NCI-H2196 (cell line): ENCODE measurements around the gene HSPG2.

Experiments
- DNase-seq: peaks from one replicate; lab custom pipeline; 2025; ENCODE audit not compliant: unreplicated experiment; lab: John Stamatoyannopoulos, UW

HSPG2 gene

DNA sequence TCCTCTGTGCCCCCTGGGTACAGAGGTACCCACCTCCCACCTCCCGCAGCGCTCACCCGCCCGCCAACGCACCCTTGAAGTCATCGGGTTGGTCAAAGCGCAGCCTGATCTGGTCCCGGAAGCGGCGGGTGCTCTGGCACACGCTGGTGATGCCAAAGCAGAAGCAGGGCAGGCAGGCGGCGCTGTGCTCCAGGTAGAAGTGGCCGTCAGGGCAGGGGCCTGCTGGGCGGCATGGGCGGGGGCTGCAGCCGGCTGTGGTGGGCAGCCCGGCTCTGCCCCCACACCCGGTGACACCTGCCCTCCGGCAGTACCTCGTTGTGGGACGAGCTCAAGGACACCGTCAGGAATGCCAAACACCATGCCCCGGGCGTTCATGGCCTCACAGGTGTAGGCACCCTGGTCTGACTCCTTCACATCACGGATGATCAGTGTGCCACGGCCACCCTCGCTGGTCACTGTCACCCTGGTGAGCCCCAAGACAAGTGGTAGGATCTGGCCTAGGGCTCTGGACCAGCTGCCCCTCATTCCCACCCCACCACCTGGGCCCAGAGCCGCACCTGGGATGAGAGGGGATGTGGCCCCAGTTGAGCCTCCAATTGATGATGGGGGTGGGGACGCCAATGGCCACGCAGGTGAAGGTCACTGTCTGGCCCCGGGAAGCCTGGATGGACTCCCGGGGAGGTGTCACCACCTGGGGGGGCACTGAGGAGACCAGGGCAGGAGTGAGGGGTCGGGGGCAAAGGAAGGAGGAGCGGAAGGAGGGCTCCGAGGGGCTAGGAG lies 52.5 kb downstream of the HSPG2 start:
- DNase-seq: no peak

DNA sequence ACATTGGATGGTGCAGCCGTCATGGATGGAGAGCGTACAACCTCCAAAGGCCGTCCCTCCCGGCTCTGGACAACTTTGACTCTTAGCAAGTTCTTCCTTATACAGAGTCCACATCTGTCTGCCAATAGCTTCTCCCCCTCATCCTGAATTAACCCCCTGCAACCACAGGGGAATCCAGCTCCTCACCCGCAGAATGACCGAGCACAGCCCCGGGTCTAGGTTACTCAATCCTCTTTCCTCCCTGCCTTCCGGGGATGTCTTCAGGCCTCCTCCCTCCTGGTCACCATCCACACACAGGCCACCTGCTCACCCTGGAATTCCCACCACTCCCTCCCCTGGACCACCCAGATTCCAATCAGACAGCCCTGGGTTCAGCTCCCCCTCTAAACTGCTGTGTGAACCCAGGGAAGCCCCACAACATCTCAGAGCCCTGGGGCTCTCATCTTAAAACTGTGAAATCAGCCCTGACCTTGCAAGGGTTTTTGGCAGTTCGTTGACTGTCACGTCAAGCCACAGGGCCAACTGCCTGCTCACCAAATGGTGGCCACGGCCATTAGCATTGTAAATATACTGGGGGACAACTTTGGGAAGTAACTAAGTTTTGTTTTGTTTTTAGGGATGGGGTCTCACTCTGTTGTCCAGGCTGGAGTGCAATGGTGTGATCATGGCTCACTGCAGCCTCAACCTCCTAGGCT lies 54.2 kb downstream of the HSPG2 start:
- DNase-seq: no peak

- DNase-seq: no peak
Observed at GRCh38 chr1:21881250-21881649, 55.9 kb downstream of the HSPG2 start.

DNA sequence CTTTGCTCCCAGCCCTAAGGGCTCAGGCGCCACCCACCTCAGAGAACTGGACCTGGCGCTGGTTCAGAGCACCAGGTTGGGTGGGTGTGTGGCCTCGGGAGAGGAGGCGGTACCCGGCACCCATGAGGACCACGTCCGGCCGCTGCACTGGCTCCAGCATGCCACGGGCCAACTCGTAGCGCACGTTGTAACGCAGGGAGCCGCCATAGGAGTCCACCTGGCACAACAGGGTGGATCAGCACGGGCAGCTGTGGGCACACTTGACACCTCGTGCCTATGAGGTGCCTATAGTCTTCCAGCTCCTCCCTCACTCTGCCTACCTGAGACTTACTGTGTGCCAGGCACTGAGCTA lies 56.5 kb downstream of the HSPG2 start:
- no peak for DNase-seq

GRCh38 chr1:21879928-21880618 lies 57.0 kb downstream of the HSPG2 start:
- no peak for DNase-seq

DNA sequence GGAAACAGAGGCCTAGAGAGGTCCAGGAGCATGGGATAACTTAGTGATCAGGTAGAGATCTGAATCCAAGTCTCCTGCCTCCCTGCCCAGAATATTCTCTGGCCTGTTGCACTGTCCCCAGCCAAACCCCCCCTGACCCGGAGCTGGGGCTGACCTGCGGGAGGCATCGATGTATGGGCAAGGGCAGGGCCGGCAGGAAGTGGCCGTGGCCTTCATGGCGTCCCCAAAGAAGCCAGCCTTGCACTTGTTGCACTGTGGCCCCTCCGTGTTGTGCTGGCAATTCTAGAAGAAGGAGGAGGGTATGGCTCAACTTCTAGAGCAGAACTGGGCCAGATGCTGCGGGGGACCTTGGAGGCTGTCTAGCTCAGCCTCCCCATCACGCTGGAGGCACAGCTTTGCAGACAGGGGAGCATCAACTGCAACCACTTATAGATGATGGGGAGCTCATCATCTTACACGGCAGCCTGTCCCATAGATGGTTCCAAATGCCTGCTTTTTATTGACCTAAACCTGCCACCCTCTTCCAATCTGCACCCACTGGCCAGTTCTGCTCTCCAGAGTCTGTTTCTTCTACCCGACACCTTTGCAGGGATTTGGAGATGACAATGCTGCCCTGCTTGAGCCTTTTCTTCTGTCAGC lies 58.2 kb downstream of the HSPG2 start:
- no peak for DNase-seq

DNA sequence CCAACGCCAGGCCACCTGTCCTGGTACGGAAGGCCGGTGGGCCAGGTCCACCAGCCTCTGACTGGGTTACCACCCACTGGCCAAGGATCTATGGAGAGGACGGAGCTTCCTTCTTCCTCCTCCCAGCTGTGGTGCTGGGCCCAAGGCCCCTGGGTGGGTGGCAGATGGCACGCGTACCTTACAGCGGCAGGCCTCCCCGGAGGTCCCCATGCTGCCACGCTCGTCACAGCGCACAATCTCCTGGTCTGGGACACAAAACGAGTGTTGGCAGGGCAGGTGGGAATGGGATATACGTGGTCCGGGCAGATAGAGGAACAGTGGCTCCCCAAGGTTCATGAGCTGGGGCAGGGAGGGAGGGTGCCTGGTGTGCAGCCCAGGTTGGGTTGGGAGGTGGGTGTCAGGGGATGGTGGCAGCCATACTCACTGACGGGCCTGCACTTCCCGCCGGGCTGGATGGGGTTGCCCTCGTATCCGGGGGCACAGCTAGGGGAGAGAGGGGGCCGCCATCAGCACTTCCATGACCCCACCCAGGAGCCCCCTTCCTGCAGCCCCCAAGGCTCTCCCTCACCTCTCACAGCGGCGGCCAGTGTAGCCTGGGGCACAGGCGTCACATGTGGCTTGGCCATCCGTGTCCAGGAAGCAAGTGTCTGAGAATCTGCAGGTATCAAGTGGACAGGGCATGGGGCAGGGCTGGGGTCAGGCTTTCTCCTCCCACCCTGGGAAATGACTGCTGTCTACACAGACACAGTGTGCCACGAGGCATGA lies 58.9 kb downstream of the HSPG2 start:
- DNase-seq: no peak

DNA sequence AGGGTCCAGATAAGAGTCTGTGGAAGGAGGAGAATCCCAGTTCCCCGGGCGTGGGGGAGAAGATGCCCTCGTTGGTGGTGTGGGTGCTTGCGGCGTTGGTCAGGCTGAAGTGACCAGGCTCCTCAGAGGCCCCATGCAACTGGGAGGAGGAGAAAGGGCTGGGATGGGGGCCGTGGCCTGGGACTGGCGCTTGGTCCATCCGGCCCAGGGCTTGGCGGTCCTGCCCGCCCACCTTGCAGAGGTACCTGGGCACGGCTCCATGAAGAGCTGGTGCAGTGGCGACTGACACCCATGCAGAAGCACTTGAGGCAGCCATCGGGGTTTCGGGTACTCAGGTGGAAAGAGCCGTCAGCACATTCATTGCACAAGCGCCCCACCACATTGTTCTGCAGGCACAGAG lies 60.8 kb downstream of the HSPG2 start:
- DNase-seq: no peak

DNA sequence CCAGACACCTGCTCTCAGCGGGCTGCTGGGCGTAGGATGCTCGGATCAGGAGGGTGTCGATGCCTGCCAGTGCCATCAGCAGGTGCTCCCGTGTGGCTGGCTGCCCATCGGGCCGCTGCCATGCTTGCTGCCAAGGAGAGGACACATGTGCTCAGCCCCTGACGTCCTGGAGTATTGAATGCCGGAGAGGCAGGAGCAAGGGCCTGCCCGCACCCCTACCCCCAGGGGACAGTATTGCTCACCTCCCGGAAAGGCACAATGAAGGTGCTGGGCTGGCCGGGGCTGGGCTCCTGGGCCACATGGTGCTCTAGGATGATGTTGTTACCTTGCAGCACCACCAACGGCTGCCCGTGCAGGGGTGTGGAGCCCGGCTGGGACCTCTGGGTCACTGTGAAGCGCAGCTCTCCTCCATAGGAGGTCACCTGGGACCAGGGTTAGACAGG lies 61.5 kb downstream of the HSPG2 start:
- DNase-seq: peak; percentile 91

GRCh38 chr1:21874778-21875547 lies 62.1 kb downstream of the HSPG2 start:
- no peak for DNase-seq

DNA sequence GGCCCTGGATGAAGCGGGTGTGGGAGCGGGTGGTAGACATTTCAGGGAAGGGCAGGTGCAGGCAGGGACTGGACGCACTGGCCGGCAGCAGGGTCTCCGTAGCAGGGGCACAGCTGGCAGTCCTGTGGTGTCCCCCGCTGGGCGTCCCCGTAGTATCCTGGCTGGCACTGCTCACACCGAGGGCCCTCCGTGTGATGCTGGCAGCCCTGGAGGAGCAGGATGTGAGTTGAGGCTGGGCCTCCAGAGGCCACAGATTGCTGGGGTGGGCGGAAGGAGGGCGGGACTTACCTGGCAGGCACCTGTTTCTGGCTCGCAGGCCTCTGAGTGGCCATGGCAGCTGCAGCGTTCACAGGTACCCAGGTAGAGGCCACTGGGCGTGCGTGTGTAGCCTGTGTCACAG lies 62.8 kb downstream of the HSPG2 start:
- no peak for DNase-seq

DNA sequence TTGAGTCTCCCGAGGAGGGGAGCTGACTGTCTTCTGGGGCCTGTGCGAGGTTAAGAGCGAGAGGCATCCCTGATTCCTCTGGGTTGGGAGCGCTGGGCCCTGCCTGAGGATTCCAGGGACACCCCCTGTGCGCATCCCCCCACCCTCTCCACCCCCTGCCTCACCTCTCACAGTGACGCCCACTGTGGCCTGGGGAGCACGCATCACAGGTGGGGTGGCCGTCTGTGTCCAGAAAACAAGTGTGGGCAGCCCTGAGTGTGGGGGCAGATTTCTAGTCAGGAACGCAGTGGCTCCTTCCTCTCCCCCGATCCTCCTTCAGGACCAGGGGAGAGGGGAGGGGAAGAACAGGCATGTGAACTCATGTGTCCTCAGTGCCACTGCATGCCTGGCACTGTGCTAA lies 63.3 kb downstream of the HSPG2 start:
- no peak for DNase-seq

GRCh38 chr1:21873174-21873573 lies 63.9 kb downstream of the HSPG2 start:
- peak; percentile 17 for DNase-seq

DNA sequence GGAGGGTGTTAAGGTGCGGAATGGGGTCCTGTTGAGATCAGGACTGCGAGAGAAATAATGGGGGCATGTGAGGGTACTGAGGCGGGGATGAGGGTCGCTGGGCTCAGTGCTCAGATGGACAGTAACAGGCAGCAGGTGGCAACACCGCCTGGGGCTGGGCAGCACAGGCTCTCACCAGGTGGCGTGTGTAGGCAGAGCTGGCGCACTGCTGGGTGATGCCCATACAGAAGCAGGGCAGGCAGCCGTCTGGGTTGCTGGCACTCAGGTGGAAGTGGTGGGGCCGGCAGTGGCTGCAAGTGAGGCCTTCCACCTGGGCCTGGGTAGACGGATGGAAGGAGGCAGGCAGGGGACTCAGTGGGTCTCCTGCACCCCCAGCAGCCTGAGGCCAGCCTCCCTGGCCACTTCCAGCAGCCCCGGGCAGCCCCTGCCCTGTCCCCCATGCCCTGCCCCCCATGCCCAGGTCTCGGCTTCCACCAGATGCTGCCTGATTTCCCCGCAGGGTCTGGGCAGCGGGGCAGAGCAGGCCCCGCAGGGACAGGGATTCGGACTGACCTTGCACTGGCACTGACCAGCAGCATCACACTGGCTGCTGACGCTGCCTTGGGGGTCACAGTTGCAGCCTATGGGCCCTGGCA lies 64.5 kb downstream of the HSPG2 start:
- peak; percentile 46 for DNase-seq

DNA sequence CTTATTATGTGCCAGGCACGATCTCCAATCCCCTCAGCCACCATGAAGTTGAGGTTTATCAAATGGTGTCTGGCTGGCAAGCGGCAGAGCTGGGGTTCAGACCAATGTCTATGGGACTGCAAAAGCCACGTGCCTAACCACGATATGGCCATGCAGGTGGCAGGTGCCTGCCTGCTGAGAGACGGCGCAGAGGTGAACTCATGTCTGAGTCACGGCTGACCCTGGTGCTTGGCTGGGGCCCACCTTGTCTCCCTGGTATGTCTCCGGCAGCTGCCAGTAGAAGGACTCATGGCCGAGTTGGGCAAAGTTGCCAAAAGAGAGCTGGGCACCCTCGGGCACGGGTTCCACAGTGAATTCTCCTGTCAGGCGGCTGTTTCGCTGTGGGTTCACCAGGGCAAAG lies 65.2 kb downstream of the HSPG2 start:
- DNase-seq: no peak

- no peak for DNase-seq
Observed at GRCh38 chr1:21870611-21871010, 66.5 kb downstream of the HSPG2 start.

- peak; percentile 84 for DNase-seq
Observed at GRCh38 chr1:21869620-21870121, 67.4 kb downstream of the HSPG2 start.

- DNase-seq: no peak
Observed at GRCh38 chr1:21868941-21869454, 68.1 kb downstream of the HSPG2 start.

DNA sequence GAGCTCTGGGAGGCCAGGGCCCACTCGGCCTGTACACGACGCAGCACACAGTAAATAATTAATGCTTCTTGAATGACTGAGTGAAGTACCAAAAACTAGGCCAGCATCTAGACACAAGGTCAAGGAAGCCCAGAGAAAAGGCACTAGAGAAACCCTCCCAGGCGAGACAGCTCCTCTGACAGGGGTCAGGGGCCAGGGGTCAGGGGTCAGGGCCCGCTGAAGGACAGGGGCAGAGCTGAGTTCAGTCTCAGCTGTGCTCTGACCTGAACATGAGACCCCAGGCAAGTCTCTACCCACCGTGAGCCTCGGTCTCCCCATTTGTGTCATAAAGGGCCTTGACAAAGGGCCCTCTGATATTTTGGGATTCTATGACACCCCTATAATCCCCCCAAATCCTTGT lies 68.6 kb downstream of the HSPG2 start:
- DNase-seq: no peak
